K562 (cell line): ENCODE measurements around the gene DSE. TPM values are rescaled to one million over a fixed set of nuclear protein-coding genes. Genes with fewer than 3 reads are reported as not detected.
"Not testable (repeated sequence)": the region's sequence is repeated elsewhere in the genome, so short reads cannot be mapped to it uniquely, and the experiment has no call there.

ENCODE experiments used
- ATAC-seq: fragments of 200-7000 bp; cut with Tn5 transposase; 3 replicates; pipeline ENCODE4 v1.9.1; 2020; ENCODE audit warnings: moderate library complexity
- BruUV-seq: library from RNA; stranded (reverse); fragments of 400-500 nt; replicated peaks from 2 replicates; lab custom pipeline; 2021; lab: Mats Ljungman, UMichigan
- CTCF ChIA-PET: fragments of 300-600 bp; formaldehyde crosslinking; extraction: SDS; loops from one replicate; lab custom pipeline; 2021; ENCODE audit warnings: low intra/inter-chr PET ratio; lab: Yijun Ruan, JAX
- POLR2A ChIA-PET: fragments of 300-600, 350-650 bp; sonication (Branson Sonifier 250); formaldehyde crosslinking; extraction: SDS; loops from one replicate; lab custom pipeline; 2021; ENCODE audit warnings: antibody characterized with exemption, inconsistent platforms; lab: Yijun Ruan, JAX
- DNase-seq, 4 experiments: peaks; one replicate each; pipeline versions ENCODE4 v3.0.0 to v3.0.0-alpha.2; 2011 to 2018; ENCODE audit warnings: low spot score in 3 of 4, mixed read lengths in 3 of 4; ENCODE audit errors: extremely low read depth in 1 of 4
- FAIRE-seq: peaks from 2 replicates; lab custom pipeline; 2011; peaks lifted over from hg19 to GRCh38; lab: Jason Lieb, UNC
- H2AFZ ChIP-seq: 2 replicates; pipeline ENCODE4 v1.6.0; 2011; ENCODE audit warnings: low read depth, low read length, control low read depth, inconsistent platforms
- H3K27ac ChIP-seq: fragments of 200-600 bp; 3 replicates; pipeline ENCODE4 v1.8.0; 2011; ENCODE audit warnings: low read depth, mild to moderate bottlenecking, control low read depth, inconsistent platforms, low read length, moderate library complexity, mixed read lengths; ENCODE audit errors: extremely low read depth
- H3K27me3 ChIP-seq, 2 experiments: fragments of 300-600 bp in 1 of 2; 2 replicates in 1 of 2; 3 replicates in 1 of 2; pipeline versions ENCODE4 v1.6.0 to v1.8.0; 2011; ENCODE audit warnings: inconsistent platforms in 2 of 2, low read length in 2 of 2, mild to moderate bottlenecking in 1 of 2, mixed read lengths in 1 of 2, moderate library complexity in 1 of 2; ENCODE audit not compliant: control insufficient read depth in 2 of 2, insufficient read depth in 2 of 2
- H3K36me3 ChIP-seq: fragments of 300-600 bp; 3 replicates; pipeline ENCODE4 v1.8.0; 2011; ENCODE audit warnings: mild to moderate bottlenecking, low read length, inconsistent platforms; ENCODE audit not compliant: control insufficient read depth, insufficient read depth
- H3K4me1 ChIP-seq, 2 experiments: fragments of 200-600 bp in 1 of 2; replicated peaks in 1 of 2; 2 replicates in 1 of 2; 3 replicates in 1 of 2; pipeline versions ENCODE4 v1.5.1 to v1.8.0; 2011; ENCODE audit warnings: inconsistent platforms in 2 of 2, low read length in 2 of 2, mild to moderate bottlenecking in 1 of 2, mixed read lengths in 1 of 2, moderate library complexity in 1 of 2; ENCODE audit not compliant: control insufficient read depth in 2 of 2, insufficient read depth in 2 of 2
- H3K4me2 ChIP-seq: 2 replicates; pipeline ENCODE4 v1.6.1; 2011; ENCODE audit warnings: low read length, control low read depth, inconsistent platforms, mixed read lengths; ENCODE audit not compliant: insufficient read depth
- H3K4me3 ChIP-seq: fragments of 200-600 bp; sonication (generic), shearing (Covaris generic); 2 replicates; pipeline ENCODE4 v1.5.1; 2016; ENCODE audit warnings: control low read depth, inconsistent platforms
- H3K79me2 ChIP-seq: fragments of 200-600 bp; 3 replicates; pipeline ENCODE4 v1.8.0; 2011; ENCODE audit warnings: low read length, inconsistent platforms; ENCODE audit not compliant: control insufficient read depth, insufficient read depth
- H3K9ac ChIP-seq, 2 experiments: 2 replicates each; pipeline versions ENCODE4 v1.6.0 to v1.6.1; 2011; ENCODE audit warnings: low read depth in 2 of 2, low read length in 2 of 2, control low read depth in 1 of 2, inconsistent platforms in 1 of 2, mild to moderate bottlenecking in 1 of 2, mixed read lengths in 1 of 2; ENCODE audit not compliant: insufficient read depth in 1 of 2
- H3K9me1 ChIP-seq: one replicate; pipeline ENCODE4 v1.6.0; 2011; ENCODE audit warnings: inconsistent platforms, mild to moderate bottlenecking, low read length, moderate library complexity; ENCODE audit not compliant: control insufficient read depth, insufficient read depth
- H3K9me3 ChIP-seq: replicated peaks from 2 replicates; pipeline ENCODE4 v1.5.1; 2011; ENCODE audit warnings: low read depth, low read length, inconsistent platforms; ENCODE audit not compliant: control insufficient read depth, insufficient read depth
- H4K20me1 ChIP-seq: replicated peaks from 2 replicates; pipeline ENCODE4 v1.6.1; 2011; ENCODE audit warnings: low read length, inconsistent platforms, mixed read lengths; ENCODE audit not compliant: control insufficient read depth, insufficient read depth
- CCAR2 ChIP-seq: fragments of 200-400 bp; formaldehyde crosslinking; IDR thresholded peaks from 2 replicates; pipeline ENCODE4 v1.6.1; 2017; ENCODE audit warnings: mild to moderate bottlenecking, low read depth, low read length
- DMBX1 ChIP-seq: fragments of 250-450 bp; sonication (Bioruptor Pico); IDR thresholded peaks from 2 replicates; pipeline ENCODE4 v1.8.0; 2022; ENCODE audit warnings: inconsistent platforms, mild to moderate bottlenecking, moderate library complexity, borderline replicate concordance
- IRF2 ChIP-seq: sonication (generic); formaldehyde crosslinking; IDR thresholded peaks from 2 replicates; pipeline ENCODE4 v1.8.1; 2022; ENCODE audit warnings: mild to moderate bottlenecking, missing genetic modification reagents
- KLF6 ChIP-seq: fragments of 250-450 bp; sonication (Bioruptor Pico); IDR thresholded peaks from 2 replicates; pipeline ENCODE4 v1.4.0; 2020; ENCODE audit warnings: mild to moderate bottlenecking, moderate library complexity, borderline replicate concordance
- POLR2AphosphoS2 ChIP-seq: IDR thresholded peaks from 2 replicates; pipeline ENCODE4 v1.6.1; 2012; ENCODE audit warnings: low read length, improper control_type of control experiment
- RAD51 ChIP-seq: fragments of 450-650 bp; IDR thresholded peaks from 2 replicates; pipeline ENCODE4 v1.7.1; 2016; ENCODE audit warnings: low read depth, mild to moderate bottlenecking, borderline replicate concordance
- ZNF696 ChIP-seq: fragments of 250-450 bp; sonication (Bioruptor Pico); conservative IDR thresholded peaks from 2 replicates; pipeline ENCODE4 v1.4.0; 2020; ENCODE audit warnings: mild to moderate bottlenecking, moderate library complexity
- whole genome bisulfite sequencing: fragments of 100-300 bp; shearing (Covaris generic); methylation state at CpG from one replicate; pipeline ENCODE4 v1.1.6; 2016; ENCODE audit warnings: low coverage, mixed read lengths; ENCODE audit not compliant: insufficient coverage; ENCODE audit errors: missing lambda C conversion rate; 5-methylcytosine and 5-hydroxymethylcytosine counted together
- in situ Hi-C: fragments of 300-500 bp; cut with MboI; formaldehyde crosslinking; loops from 4 replicates; pipeline ENCODE4 v1.15.0; 2018; ENCODE audit warnings: inconsistent platforms, mixed read lengths
- intact Hi-C: fragments of 100-400 bp; cut with micrococcal nuclease; formaldehyde crosslinking; loops from 2 replicates; pipeline ENCODE4 v1.14.2; 2022
- polyA plus RNA-seq, 8 experiments: library from polyadenylated mRNA; depleted of rRNA in 4 of 8; stranded (reverse) in 5 of 8; unstranded in 3 of 8; fragments of >200 nt; fragmentation: Nextera tagmentation in 2 of 8; fragmentation: Illumina TruSeq in 1 of 8; extraction: Ambion mirVana in 2 of 8; extraction: Trizol in 1 of 8; gene quantifications; 2 replicates each; pipeline versions ENCODE4 v1.2.1 to v1.2.3, GENCODE V29; 2011 to 2014; ENCODE audit warnings: inconsistent platforms in 1 of 8, missing spikeins in 1 of 8
- total RNA-seq, 7 experiments: library from RNA; depleted of rRNA in 6 of 7; stranded (reverse); fragments of >200 nt in 6 of 7; fragmentation: Illumina TruSeq in 2 of 7; extraction: Trizol in 2 of 7; gene quantifications; 2 replicates each; pipeline versions ENCODE4 v1.2.1 to v1.2.3, GENCODE V29; 2011 to 2021; ENCODE audit warnings: low replicate concordance in 1 of 7
- TF ChIP-seq, protein P1 (sequence below): IDR thresholded peaks from 2 replicates; pipeline ENCODE4 v1.6.1; 2012; ENCODE audit warnings: low read depth, low read length, improper control_type of control experiment, borderline replicate concordance
- TF ChIP-seq, protein P2 (sequence below), 2 experiments: fragments of 450-650 bp; conservative IDR thresholded peaks; 2 replicates each; pipeline ENCODE4 v1.6.1; 2017; ENCODE audit warnings: mild to moderate bottlenecking in 2 of 2, moderate library complexity in 2 of 2

Gene DSE
- total and polyA plus RNA-seq, 9 of the 15 experiments (the other 6 are each of a cell fraction or from before 2014, with no cell fraction given) = 0.49 to 1.7 (median 0.79) TPM

DNA sequence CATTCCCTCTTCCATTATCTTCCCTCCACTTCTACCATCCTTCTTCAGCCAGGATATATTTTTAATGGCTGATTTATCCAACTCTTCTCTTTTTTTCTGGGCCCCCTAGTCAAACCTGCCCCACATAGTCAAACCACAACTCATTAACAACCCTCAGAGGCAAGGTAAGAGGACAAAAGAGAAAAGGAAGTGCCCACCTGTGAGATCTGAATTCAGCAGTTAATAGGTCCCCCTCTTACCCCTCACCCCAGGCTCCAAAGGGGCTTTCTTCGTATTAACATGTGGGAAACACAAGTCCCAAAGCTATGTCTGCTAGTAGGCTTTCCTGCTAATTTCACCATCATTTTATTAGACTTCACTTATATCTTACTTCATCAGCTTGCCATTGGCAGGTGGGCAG lies 46.9 kb upstream of the DSE start (continued):
- TF ChIP-seq CCAR2 = no peak
- TF ChIP-seq IRF2 = no peak
- TF ChIP-seq, all 486 proteins: peak for 0

DNA sequence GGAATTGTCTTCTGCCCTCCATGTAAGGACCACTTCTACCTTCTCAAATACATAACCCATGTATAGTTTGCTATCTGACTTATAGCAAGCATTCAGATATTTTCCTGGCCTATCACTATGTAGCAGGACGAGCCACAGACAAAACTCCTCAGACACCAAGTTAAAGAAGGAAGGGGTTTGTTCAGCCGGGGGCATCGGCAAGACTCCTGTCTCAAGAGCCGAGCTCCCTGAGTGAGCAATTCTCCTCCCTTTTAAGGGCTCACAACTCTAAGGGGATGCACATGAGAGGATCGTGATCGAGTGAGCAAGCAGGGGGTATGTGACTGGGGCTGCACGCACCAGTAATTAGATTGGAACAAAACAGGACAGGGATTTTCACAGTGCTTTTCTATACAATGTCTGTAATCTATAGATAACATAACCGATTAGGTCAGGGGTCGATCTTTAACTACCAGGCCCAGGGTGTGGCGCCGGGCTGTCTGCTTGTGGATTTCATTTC lies 45.1 kb upstream of the DSE start:
- H3K27me3 ChIP-seq, intact Hi-C loops, CTCF ChIA-PET, ATAC-seq, H3K79me2 ChIP-seq, H3K4me3 ChIP-seq, H3K36me3 ChIP-seq, H3K4me2 ChIP-seq, in situ Hi-C loops, H3K9me1 ChIP-seq, DNase-seq, BruUV-seq, POLR2A ChIA-PET, H3K27ac ChIP-seq, H2AFZ ChIP-seq, H3K4me1 ChIP-seq, FAIRE-seq, H4K20me1 ChIP-seq, H3K9ac ChIP-seq, H3K9me3 ChIP-seq: not testable (repeated sequence)
- WGBS = 6% methylated on average over 7 of the region's 11 CpGs

DNA sequence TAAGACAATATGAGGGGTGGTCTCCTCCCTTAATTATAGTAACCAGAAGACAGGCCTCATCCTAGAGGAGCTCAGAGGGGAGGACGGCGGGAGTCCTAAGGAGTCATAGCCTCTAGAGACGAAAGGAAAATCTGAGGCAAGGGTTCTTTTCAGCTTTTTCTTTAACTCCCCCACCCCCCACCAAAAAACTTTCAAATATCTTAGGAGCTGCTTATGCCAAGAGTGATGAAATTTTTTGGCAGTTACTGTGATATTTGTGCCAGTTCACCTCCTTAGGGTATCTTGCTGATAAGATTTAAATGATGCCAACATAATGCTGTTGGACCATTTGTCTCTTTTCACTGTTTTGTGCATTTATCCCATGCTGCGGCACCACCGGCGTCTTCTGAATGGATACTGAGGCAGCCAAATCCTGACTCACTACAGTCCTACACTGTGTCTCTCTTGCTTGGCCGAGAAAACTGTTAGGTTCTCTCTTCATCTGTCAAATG lies 44.5 kb upstream of the DSE start:
- Histone ChIP-seq H3K9ac (no peak overlapping the region), H3K4me2 (no peak overlapping the region), H4K20me1 (no peaks in the 10 kb centered on the region), H3K36me3 (no peaks in the 10 kb centered on the region), H3K9me3 (no peaks in the 10 kb centered on the region), H3K27ac (no peak overlapping the region), H3K79me2 (no peaks in the 10 kb centered on the region), H2AFZ (no peak overlapping the region), H3K4me3 (no peak overlapping the region), H3K4me1 (no peaks in the 10 kb centered on the region), H3K27me3 (peaks cover 0 to 3% of the 10 kb centered on the region in 2 experiments; a peak in 1 of 5 replicates), H3K9me1 (no peaks in the 10 kb centered on the region)
- FAIRE-seq = no peak
- intact Hi-C loops = no loop called here
- ChIA-PET CTCF (no interaction called here), POLR2A (no interaction called here)
- no peak for ATAC-seq
- DNase-seq = no peak
- in situ Hi-C loops = no loop called here
- no TSS peak for BruUV-seq
- WGBS = 45% methylated on average over 7 of the region's 7 CpGs
- TF ChIP-seq ZNF696 (CRISPR knock-in tag) = no peak
- TF ChIP-seq KLF6 (CRISPR knock-in tag) = no peak
- no peak for TF ChIP-seq DMBX1 (CRISPR knock-in tag)
- TF ChIP-seq POLR2AphosphoS2 = no peak
- TF ChIP-seq RAD51 = no peak
- TF ChIP-seq, protein P1, sequence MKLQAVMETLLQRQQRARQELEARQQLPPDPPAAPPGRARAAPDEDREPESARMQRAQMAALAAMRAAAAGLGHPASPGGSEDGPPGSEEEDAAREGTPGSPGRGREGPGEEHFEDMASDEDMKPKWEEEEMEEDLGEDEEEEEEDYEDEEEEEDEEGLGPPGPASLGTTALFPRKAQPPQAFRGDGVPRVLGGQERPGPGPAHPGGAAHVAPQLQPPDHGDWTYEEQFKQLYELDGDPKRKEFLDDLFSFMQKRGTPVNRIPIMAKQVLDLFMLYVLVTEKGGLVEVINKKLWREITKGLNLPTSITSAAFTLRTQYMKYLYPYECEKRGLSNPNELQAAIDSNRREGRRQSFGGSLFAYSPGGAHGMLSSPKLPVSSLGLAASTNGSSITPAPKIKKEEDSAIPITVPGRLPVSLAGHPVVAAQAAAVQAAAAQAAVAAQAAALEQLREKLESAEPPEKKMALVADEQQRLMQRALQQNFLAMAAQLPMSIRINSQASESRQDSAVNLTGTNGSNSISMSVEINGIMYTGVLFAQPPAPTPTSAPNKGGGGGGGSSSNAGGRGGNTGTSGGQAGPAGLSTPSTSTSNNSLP = no peak
- TF ChIP-seq, protein P2, sequence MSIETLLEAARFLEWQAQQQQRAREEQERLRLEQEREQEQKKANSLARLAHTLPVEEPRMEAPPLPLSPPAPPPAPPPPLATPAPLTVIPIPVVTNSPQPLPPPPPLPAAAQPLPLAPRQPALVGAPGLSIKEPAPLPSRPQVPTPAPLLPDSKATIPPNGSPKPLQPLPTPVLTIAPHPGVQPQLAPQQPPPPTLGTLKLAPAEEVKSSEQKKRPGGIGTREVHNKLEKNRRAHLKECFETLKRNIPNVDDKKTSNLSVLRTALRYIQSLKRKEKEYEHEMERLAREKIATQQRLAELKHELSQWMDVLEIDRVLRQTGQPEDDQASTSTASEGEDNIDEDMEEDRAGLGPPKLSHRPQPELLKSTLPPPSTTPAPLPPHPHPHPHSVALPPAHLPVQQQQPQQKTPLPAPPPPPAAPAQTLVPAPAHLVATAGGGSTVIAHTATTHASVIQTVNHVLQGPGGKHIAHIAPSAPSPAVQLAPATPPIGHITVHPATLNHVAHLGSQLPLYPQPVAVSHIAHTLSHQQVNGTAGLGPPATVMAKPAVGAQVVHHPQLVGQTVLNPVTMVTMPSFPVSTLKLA (conservative IDR thresholded peaks at IDR 0.05) = no peak
